HUES6 (cell line): ENCODE data around the gene MRPS34.

Experiments
- H3K27ac ChIP-seq: 2 replicates; pipeline ENCODE4 v1.7.0; 2013; ENCODE audit warnings: low read depth, mild to moderate bottlenecking, low read length, inconsistent platforms
- H3K27me3 ChIP-seq: 2 replicates; pipeline ENCODE4 v1.6.1; 2013; ENCODE audit warnings: low read length; ENCODE audit not compliant: control insufficient read depth, insufficient read depth
- H3K36me3 ChIP-seq: 2 replicates; pipeline ENCODE4 v1.6.1; 2013; ENCODE audit warnings: low read length; ENCODE audit not compliant: control insufficient read depth, insufficient read depth
- H3K4me1 ChIP-seq: 2 replicates; pipeline ENCODE4 v1.6.1; 2013; ENCODE audit warnings: low read length; ENCODE audit not compliant: control insufficient read depth, insufficient read depth
- H3K4me3 ChIP-seq: 2 replicates; pipeline ENCODE4 v1.5.1; 2013; ENCODE audit warnings: low read depth, low read length
- H3K9ac ChIP-seq: one replicate; pipeline ENCODE4 v1.6.1; 2013; ENCODE audit warnings: mild to moderate bottlenecking, low read length
- H3K9me3 ChIP-seq: 2 replicates; pipeline ENCODE4 v1.6.1; 2013; ENCODE audit warnings: low read depth, low read length; ENCODE audit not compliant: control insufficient read depth, insufficient read depth

MRPS34 gene

DNA sequence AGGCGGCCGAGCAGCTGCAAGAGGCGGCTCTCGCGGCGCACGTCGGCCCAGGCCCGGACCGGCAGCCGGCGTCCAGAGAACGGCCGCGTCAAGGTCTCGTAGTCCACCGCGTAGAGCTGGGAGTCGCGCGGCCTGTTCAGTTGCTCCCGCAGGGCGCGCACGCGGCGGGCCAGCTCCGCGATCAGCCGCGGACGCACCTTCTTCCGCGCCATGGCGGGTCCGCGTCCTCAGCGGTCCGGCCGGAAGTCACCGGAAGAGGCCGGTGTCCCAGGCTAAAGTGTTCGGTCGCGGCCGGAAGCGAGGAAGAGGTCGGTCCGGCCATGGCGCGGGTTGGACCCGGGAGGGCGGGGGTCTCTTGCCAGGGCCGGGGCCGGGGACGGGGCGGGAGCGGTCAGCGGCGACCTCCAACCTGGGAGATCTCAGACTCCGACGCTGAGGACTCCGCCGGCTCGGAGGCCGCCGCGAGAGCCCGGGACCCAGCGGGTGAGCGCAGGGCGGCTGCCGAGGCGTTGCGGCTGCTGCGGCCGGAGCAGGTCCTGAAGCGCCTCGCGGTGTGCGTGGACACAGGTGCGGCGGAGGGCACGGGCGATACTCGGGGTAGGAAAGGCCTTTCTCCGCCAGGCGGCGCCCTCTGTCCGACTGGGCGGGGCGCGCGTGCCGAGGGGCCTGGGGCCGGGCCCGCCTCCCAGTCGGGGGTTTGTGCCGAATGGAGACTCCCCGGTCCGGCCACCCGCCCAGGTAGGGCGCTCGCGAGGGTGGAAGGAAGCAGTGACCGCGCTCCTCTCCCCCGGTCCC, at the start of gene MRPS34:
MRPS34 (minus strand) TSS at position 227 of the 795 bp plus-strand sequence; CDS start at position 212, 15 bp downstream.
- H3K36me3 ChIP-seq = peaks cover 46% of the 10 kb centered on the region
- peak within 1 kb of the TSS; percentile 99 for H3K4me3 ChIP-seq
- H3K27me3 ChIP-seq = no peaks in the 10 kb centered on the region
- peaks cover 15% of the 10 kb centered on the region for H3K4me1 ChIP-seq
- H3K9ac ChIP-seq = peak within 1 kb of the TSS; percentile 98
- H3K27ac ChIP-seq = peak within 1 kb of the TSS; percentile 94
- no peaks in the 10 kb centered on the region for H3K9me3 ChIP-seq

DNA sequence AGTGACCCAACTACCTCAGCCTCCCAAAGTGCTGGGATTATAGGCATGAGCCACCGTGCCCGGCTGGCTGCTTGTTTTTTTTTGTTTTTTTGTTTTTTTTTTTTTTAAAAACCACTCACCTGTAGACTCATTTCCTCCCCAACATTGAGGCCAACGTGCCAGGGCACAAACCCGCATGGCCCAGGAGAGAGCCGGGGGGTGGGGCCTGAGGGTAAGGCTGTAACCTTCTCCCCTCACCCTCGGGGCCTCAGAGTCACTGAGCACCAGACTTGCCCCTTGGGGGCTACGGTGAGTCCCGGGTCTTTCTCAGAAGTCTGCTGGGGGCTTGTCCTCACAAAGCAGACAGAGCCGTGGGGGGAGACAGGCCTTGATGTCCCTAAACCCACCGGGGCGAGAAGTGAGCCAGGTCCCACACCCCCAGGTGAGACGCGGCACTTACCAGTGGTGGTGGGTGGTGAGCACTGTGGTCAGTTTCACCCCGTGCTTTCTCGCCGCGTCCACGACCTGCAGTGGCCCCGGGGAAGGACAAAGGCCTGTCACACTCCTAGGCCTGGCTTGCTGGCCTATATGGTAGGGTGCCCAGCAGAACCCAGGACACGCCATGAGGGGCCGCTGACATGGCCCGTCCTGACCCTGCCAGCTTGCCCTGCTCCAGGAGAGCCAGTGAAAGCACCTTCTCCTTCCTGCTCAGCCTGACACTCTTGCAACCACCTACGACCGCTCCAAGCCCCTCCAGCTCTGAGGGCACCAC, 49.1 kb upstream of the MRPS34 start:
- no peaks in the 10 kb centered on the region for H3K27me3 ChIP-seq
- no peaks in the 10 kb centered on the region for H3K9me3 ChIP-seq
- H3K27ac ChIP-seq = no peak overlapping the region
- no peak overlapping the region for H3K9ac ChIP-seq
- peaks cover 13% of the 10 kb centered on the region; the same call in 1 of the 2 replicates for H3K36me3 ChIP-seq
- H3K4me1 ChIP-seq = peaks cover 4% of the 10 kb centered on the region; the same call in 1 of the 2 replicates
- no peak overlapping the region for H3K4me3 ChIP-seq

DNA sequence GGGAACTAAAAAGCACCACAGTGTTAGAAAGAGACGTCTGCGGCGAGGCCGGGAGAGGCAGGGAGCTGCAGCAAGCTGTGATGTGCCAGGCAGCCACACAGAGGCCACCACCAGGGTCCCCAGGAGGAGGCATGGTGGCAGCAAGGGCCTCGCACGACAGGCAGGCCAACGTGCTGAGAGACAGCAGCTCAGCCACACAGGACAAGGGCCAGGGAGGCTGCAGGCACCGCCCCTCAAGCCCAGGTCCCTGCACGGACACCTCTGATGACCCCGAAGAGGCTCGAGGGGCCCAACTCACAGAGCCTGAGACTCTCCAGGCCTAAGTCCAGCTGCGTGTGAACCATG, 48.0 kb upstream of the MRPS34 start:
- Histone ChIP-seq H3K36me3 (peaks cover 22% of the 10 kb centered on the region), H3K9me3 (no peaks in the 10 kb centered on the region), H3K4me1 (peaks cover 4% of the 10 kb centered on the region; the same call in 1 of the 2 replicates), H3K27me3 (no peaks in the 10 kb centered on the region), H3K27ac (no peak overlapping the region), H3K9ac (no peak overlapping the region), H3K4me3 (no peak overlapping the region)

DNA sequence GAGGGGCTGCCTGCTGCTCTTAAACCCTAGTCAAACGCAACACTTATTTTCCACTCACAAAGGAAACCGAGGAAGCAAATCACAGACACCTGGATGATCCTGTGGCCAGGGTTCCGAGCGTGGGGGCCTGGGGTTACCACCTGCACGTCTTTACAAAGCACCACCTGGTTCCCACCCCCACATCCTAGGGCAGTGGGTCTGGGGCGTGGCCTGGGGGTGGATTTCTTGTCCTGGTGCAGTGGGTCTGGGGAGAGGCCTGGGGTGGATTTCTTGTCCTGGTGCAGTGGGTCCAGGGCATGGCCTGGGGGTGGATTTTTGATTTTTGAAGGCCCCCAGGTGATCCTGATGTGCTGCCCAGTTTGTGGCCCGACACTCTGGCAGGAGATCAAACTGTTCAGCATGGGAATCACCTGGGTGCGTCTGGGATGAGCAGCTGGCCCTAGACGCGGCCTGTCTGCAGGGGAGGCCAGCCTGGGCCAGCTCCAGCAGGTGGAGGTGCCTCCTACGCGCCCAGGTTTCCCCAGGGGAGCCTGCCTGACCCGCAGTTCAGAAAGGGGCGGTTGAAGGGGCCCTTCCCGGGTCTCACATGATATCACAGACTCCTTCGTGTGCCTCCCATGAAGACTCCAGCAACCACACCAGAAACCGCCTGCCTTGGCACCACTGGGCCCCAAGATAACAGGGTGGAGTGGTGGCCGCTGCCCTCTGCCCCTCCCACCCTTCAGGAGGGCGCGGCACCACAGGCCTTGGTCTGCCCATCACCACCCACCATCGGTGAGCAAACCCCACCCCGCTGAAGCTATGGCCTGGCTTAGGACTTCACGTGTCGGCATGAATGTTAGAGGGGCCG, 47.4 kb upstream of the MRPS34 start:
- Histone ChIP-seq H3K9ac (no peak overlapping the region), H3K9me3 (no peaks in the 10 kb centered on the region), H3K4me3 (no peak overlapping the region), H3K4me1 (no peaks in the 10 kb centered on the region), H3K36me3 (peaks cover 25% of the 10 kb centered on the region), H3K27me3 (no peaks in the 10 kb centered on the region), H3K27ac (no peak overlapping the region)

DNA sequence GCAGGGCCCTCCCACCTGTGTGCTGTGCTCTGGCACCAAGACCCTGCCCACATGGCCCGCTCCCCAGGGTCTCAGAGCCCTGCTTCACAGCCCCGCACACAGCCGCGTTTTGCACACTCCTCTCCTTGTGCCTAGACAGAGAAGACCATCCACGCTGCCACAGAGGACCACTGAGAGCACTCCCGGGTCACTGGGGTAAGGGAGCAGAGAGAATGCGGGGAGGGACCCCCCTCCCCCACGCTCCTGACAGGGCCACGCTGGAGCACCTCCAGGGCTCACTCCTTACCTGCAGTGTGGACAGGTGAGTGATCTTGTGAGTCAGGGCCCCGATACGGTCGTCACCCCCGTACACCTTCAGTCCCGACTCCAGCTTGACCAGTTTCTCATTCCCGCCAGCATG, 46.7 kb upstream of the MRPS34 start:
- Histone ChIP-seq H3K27me3 (no peaks in the 10 kb centered on the region), H3K4me1 (no peaks in the 10 kb centered on the region), H3K4me3 (no peak overlapping the region), H3K36me3 (peaks cover 27% of the 10 kb centered on the region), H3K27ac (no peak overlapping the region), H3K9ac (no peak overlapping the region), H3K9me3 (no peaks in the 10 kb centered on the region)

DNA sequence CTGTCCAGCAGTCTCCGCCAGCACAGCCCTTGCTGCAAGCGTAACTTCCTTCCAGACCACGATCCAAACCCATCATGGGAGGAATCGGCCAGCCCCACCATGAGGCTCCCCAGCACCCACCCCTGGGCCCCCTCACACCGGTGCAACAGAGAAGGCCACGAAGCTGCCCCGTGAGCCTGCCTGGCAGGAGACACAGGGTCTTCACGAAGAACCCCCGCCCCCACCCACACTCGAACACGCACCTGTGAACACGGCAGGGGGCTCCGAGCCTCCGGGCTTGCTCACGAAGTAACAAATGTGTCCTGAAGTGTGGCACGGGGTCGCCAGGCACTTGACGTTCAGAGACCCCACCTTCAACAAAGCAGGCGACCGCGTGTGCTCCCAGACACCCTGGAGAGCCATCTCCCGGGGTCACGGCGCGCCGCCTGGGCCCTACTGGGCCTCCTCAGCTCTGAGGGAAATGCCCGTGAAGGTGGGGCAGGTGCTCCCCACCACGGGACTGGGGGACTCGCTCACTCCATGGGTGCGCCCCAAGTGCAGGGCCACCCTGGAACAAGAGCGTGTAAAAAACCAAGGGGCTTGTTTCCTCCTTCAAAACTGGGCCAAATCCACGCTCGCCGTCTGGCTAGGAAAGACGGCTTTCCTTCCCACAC, 46.1 kb upstream of the MRPS34 start:
- Histone ChIP-seq H3K9ac (no peak overlapping the region), H3K4me1 (no peaks in the 10 kb centered on the region), H3K36me3 (peaks cover 27% of the 10 kb centered on the region), H3K27me3 (no peaks in the 10 kb centered on the region), H3K4me3 (no peak overlapping the region), H3K9me3 (no peaks in the 10 kb centered on the region), H3K27ac (no peak overlapping the region)

DNA sequence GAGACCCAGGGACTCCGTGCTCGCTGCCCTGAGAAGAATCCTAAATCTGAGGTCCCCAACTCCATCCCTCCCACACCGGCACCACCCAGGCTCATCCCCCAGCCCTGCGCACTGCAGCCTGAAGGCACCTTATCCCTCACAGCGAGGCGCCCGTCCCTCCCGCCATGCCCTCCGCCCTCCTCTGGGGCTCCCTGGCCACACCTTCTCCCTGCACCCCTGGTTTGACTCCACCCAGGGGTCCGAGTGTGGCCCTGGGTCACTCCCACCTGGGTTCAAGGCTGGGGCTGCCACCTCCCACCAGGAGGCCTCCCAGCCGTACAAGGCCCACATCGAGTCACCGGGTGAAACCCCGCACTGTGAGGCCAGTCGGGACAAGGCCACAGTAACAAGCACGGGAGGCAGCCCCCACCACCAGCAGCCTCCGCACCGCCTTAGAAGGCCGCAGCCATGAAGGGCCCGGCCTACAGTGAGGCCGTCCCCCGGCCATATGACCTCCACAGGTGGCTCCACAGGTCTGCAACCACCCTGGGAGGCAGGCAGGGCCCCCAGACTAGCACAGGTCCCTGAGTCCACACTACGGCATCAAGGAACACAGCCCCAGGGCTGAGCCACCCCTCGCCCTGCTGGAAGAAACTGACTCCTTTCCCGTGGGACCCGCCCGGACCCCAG, 45.4 kb upstream of the MRPS34 start:
- Histone ChIP-seq H3K4me1 (no peaks in the 10 kb centered on the region), H3K9ac (no peak overlapping the region), H3K36me3 (peaks cover 27% of the 10 kb centered on the region), H3K4me3 (no peak overlapping the region), H3K9me3 (no peaks in the 10 kb centered on the region), H3K27me3 (no peaks in the 10 kb centered on the region), H3K27ac (no peak overlapping the region)

DNA sequence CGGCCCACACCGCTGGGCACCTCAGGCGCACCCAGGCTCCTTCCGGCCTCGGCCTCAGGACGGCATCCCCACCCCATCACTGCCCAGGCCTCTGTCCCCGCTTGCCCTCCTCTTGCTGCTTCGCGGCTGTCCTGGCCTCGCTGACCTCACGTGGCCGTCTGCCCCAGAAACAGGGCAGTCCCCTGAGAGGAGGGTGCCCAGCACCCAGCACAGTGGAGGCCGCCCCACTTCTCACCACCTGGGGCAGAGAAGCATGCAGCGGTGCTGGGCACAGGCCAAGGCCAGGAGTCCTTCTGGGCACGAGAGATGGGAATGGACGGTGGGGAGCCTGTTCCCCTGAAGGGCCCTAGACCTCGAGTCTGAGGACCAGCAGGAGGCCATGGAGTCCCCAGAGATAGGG, 44.8 kb upstream of the MRPS34 start:
- Histone ChIP-seq H3K27ac (no peak overlapping the region), H3K36me3 (peaks cover 27% of the 10 kb centered on the region), H3K4me1 (no peaks in the 10 kb centered on the region), H3K9ac (no peak overlapping the region), H3K27me3 (no peaks in the 10 kb centered on the region), H3K4me3 (no peak overlapping the region), H3K9me3 (no peaks in the 10 kb centered on the region)

DNA sequence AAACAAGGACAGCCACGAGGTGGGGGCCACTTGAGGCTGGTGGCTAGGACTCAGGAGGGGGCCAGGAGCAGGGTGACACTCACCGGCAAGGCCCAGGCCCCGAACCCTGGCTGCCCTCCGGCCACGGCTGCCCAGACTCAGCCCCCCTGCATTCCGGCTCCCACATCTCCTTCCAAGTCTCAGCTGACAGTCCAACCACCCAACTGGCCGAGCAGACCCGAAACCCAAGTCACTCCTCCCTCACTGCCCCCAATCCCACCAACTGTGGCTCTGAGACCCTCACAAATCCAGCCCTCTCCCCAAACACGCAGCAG, 44.3 kb upstream of the MRPS34 start:
- no peaks in the 10 kb centered on the region for H3K4me1 ChIP-seq
- no peak overlapping the region for H3K9ac ChIP-seq
- no peak overlapping the region for H3K4me3 ChIP-seq
- no peak overlapping the region for H3K27ac ChIP-seq
- H3K36me3 ChIP-seq = peaks cover 27% of the 10 kb centered on the region
- H3K27me3 ChIP-seq = no peaks in the 10 kb centered on the region
- no peaks in the 10 kb centered on the region for H3K9me3 ChIP-seq
